GM12878 (cell line): ENCODE results near the gene STK35. TPM values are rescaled to one million over a fixed set of nuclear protein-coding genes. Genes with fewer than 3 reads are reported as not detected.

ENCODE experiments used
- ATAC-seq: fragments of 200-7000 bp; cut with Tn5 transposase; 3 replicates; pipeline ENCODE4 v1.9.1; 2020; ENCODE audit warnings: mild to moderate bottlenecking, moderate library complexity
- BruUV-seq: library from RNA; stranded (reverse); fragments of 400-500 nt; replicated peaks from 2 replicates; lab custom pipeline; 2021; lab: Mats Ljungman, UMichigan
- CTCF ChIA-PET: fragments of 300-600 bp; sonication (Branson Sonifier 250); formaldehyde crosslinking; extraction: SDS; loops from one replicate; lab custom pipeline; 2021; ENCODE audit warnings: inconsistent platforms; lab: Yijun Ruan, JAX
- POLR2A ChIA-PET: fragments of 350-600 bp; formaldehyde crosslinking; extraction: SDS; loops from one replicate; lab custom pipeline; 2021; ENCODE audit warnings: inconsistent platforms; lab: Charles Lee
- RAD21 ChIA-PET: fragments of 300-600 bp; sonication (Branson Sonifier 250); formaldehyde crosslinking; loops from one replicate; lab custom pipeline; 2023; ENCODE audit warnings: antibody characterized with exemption; ENCODE audit not compliant: unreplicated experiment; lab: Charles Lee
- SMC1A ChIA-PET: fragments of 300-600 bp; sonication (Branson Sonifier 250); formaldehyde crosslinking; loops from one replicate; lab custom pipeline; 2023; ENCODE audit not compliant: unreplicated experiment, uncharacterized antibody; lab: Charles Lee
- DNase-seq: peaks from one replicate; pipeline ENCODE4 v3.0.0-alpha.2; 2011; ENCODE audit warnings: low read depth, low spot score
- FAIRE-seq: peaks from 3 replicates; lab custom pipeline; 2011; peaks lifted over from hg19 to GRCh38; lab: Jason Lieb, UNC
- H2AFZ ChIP-seq: 2 replicates; pipeline ENCODE4 v1.6.0; 2011; ENCODE audit warnings: low read depth, low read length, control low read depth; ENCODE audit not compliant: control insufficient read depth
- H3K27ac ChIP-seq: 2 replicates; pipeline ENCODE4 v1.5.1; 2011; ENCODE audit warnings: control low read depth; ENCODE audit not compliant: control insufficient read depth, insufficient read depth
- H3K27me3 ChIP-seq, 2 experiments: replicated peaks in 1 of 2; 2 replicates each; pipeline versions ENCODE4 v1.6.0 to v1.6.1; 2011; ENCODE audit warnings: low read length in 1 of 2; ENCODE audit not compliant: control insufficient read depth in 2 of 2, insufficient read depth in 2 of 2
- H3K36me3 ChIP-seq, 2 experiments: 2 replicates each; pipeline ENCODE4 v1.5.1; 2011; ENCODE audit warnings: low read length in 1 of 2; ENCODE audit not compliant: control insufficient read depth in 2 of 2, insufficient read depth in 2 of 2
- H3K4me1 ChIP-seq: 2 replicates; pipeline ENCODE4 v1.6.1; 2011; ENCODE audit warnings: mild to moderate bottlenecking, low read length, moderate library complexity, mixed read lengths; ENCODE audit not compliant: control insufficient read depth, insufficient read depth
- H3K4me2 ChIP-seq: 2 replicates; pipeline ENCODE4 v1.6.0; 2011; ENCODE audit warnings: control low read depth; ENCODE audit not compliant: control insufficient read depth, insufficient read depth
- H3K4me3 ChIP-seq: fragments of 200-600 bp; sonication (generic); 2 replicates; pipeline ENCODE4 v1.5.1; 2016
- H3K79me2 ChIP-seq: 2 replicates; pipeline ENCODE4 v1.6.0; 2011; ENCODE audit warnings: low read length; ENCODE audit not compliant: control insufficient read depth, insufficient read depth
- H3K9ac ChIP-seq: 2 replicates; pipeline ENCODE4 v1.8.0; 2011; ENCODE audit warnings: low read length, control low read depth, mixed read lengths; ENCODE audit not compliant: control insufficient read depth, insufficient read depth
- H3K9me3 ChIP-seq: replicated peaks from 3 replicates; pipeline ENCODE4 v1.5.1; 2011; ENCODE audit warnings: mild to moderate bottlenecking, low read length; ENCODE audit not compliant: control insufficient read depth, insufficient read depth
- H4K20me1 ChIP-seq: 2 replicates; pipeline ENCODE4 v1.6.0; 2011; ENCODE audit not compliant: control insufficient read depth, insufficient read depth
- CBX3 ChIP-seq: fragments of 200-600 bp; sonication (generic); IDR thresholded peaks from 2 replicates; pipeline ENCODE4 v1.6.1; 2016; ENCODE audit warnings: low read depth, borderline replicate concordance
- CEBPB ChIP-seq, 2 experiments: fragments of 150-350 bp in 1 of 2; IDR thresholded peaks; 2 replicates each; pipeline ENCODE4 v1.6.1; 2012 to 2014; ENCODE audit warnings: low read depth in 2 of 2, low read length in 2 of 2, borderline replicate concordance in 1 of 2, inconsistent platforms in 1 of 2
- CHD1 ChIP-seq: IDR thresholded peaks from 2 replicates; pipeline ENCODE4 v1.6.1; 2012; ENCODE audit warnings: low read depth, low read length, improper control_type of control experiment
- IRF3 ChIP-seq: fragments of 450-650 bp; IDR thresholded peaks from 2 replicates; pipeline ENCODE4 v1.6.1; 2014; ENCODE audit warnings: mild to moderate bottlenecking
- RCOR1 ChIP-seq: conservative IDR thresholded peaks from 2 replicates; pipeline ENCODE4 v1.6.1; 2012; ENCODE audit warnings: low read depth, low read length, improper control_type of control experiment
- SIN3A ChIP-seq: IDR thresholded peaks from 2 replicates; pipeline ENCODE4 v1.6.1; 2012; ENCODE audit warnings: low read depth, low read length, improper control_type of control experiment
- SP1 ChIP-seq: IDR thresholded peaks from one replicate; pipeline ENCODE4 v1.6.1; 2011; ENCODE audit warnings: low read depth, low read length
- YY1 ChIP-seq: IDR thresholded peaks from 2 replicates; pipeline ENCODE4 v1.6.1; 2011; ENCODE audit warnings: low read depth, mild to moderate bottlenecking, low read length
- ZNF217 ChIP-seq: fragments of 450-650 bp; IDR thresholded peaks from 2 replicates; pipeline ENCODE4 v1.6.1; 2017; ENCODE audit warnings: antibody characterized with exemption, mild to moderate bottlenecking
- ZNF274 ChIP-seq: IDR thresholded peaks from one replicate; pipeline ENCODE4 v1.8.0; 2011; ENCODE audit not compliant: insufficient read length, insufficient read depth
- ZNF622 ChIP-seq: fragments of 450-650 bp; IDR thresholded peaks from 2 replicates; pipeline ENCODE4 v1.6.1; 2017; ENCODE audit warnings: mild to moderate bottlenecking, inconsistent platforms
- ZSCAN29 ChIP-seq: fragments of 450-650 bp; IDR thresholded peaks from 2 replicates; pipeline ENCODE4 v1.6.1; 2017; ENCODE audit warnings: mild to moderate bottlenecking, moderate library complexity
- WGBS: methylation state at CpG from one replicate; pipeline ENCODE4 v1.1.6; 2016; ENCODE audit warnings: low lambda C conversion rate; ENCODE audit not compliant: insufficient replicate concordance, insufficient coverage; ENCODE audit errors: missing lambda C conversion rate; 5-methylcytosine and 5-hydroxymethylcytosine counted together
- in situ Hi-C: fragments of 300-500 bp; cut with MboI; formaldehyde crosslinking; loops from 9 replicates; pipeline ENCODE4 v1.14.3; 2018; ENCODE audit warnings: mixed read lengths
- intact Hi-C: fragments of 100-400 bp; cut with micrococcal nuclease; formaldehyde crosslinking; loops from one replicate; pipeline ENCODE4 v1.14.2; 2022; ENCODE audit not compliant: unreplicated experiment
- polyA plus RNA-seq, 11 experiments: library from polyadenylated mRNA; depleted of rRNA in 4 of 11; unstranded in 6 of 11; stranded (reverse) in 5 of 11; fragments of >200 nt; fragmentation: Nextera tagmentation in 4 of 11; fragmentation: Illumina TruSeq in 1 of 11; extraction: Ambion mirVana in 4 of 11; extraction: Trizol in 1 of 11; gene quantifications; 1 replicate in 1 of 11; 2 replicates in 10 of 11; pipeline versions ENCODE4 v1.2.1 to v1.2.3, GENCODE V29; 2011 to 2016; ENCODE audit warnings: inconsistent platforms in 2 of 11, missing spikeins in 2 of 11, low read depth in 1 of 11
- total RNA-seq, 4 experiments: library from RNA; depleted of rRNA in 3 of 4; stranded (reverse); fragments of >200 nt in 3 of 4; fragmentation: Illumina TruSeq in 1 of 4; extraction: Trizol in 1 of 4; gene quantifications; 2 replicates each; pipeline versions ENCODE4 v1.2.1 to v1.2.3, GENCODE V29; 2013 to 2021
- TF ChIP-seq, protein P1 (sequence below): fragments of 450-650 bp; formaldehyde crosslinking; IDR thresholded peaks from 2 replicates; pipeline ENCODE4 v1.5.0; 2022; ENCODE audit warnings: mild to moderate bottlenecking, missing genetic modification characterization
- TF ChIP-seq, protein P2 (sequence below): IDR thresholded peaks from 2 replicates; pipeline ENCODE4 v1.6.1; 2011; ENCODE audit warnings: borderline replicate concordance, low read depth, mild to moderate bottlenecking, moderate library complexity, low read length; ENCODE audit not compliant: insufficient read depth, poor library complexity, severe bottlenecking

STK35 gene
- total and polyA plus RNA-seq, 10 of the 15 experiments (the other 5 are each of a cell fraction or from before 2014, with no cell fraction given): 2.9 to 19.4 (median 9.6) TPM

GRCh38 chr20:2088891-2089290 lies 12.7 kb upstream of the STK35 start (continued):
- TF ChIP-seq YY1 (no peak), ZNF274 (no peak), ZNF622 (no peak), CHD1 (no peak)
- TF ChIP-seq, protein P1, sequence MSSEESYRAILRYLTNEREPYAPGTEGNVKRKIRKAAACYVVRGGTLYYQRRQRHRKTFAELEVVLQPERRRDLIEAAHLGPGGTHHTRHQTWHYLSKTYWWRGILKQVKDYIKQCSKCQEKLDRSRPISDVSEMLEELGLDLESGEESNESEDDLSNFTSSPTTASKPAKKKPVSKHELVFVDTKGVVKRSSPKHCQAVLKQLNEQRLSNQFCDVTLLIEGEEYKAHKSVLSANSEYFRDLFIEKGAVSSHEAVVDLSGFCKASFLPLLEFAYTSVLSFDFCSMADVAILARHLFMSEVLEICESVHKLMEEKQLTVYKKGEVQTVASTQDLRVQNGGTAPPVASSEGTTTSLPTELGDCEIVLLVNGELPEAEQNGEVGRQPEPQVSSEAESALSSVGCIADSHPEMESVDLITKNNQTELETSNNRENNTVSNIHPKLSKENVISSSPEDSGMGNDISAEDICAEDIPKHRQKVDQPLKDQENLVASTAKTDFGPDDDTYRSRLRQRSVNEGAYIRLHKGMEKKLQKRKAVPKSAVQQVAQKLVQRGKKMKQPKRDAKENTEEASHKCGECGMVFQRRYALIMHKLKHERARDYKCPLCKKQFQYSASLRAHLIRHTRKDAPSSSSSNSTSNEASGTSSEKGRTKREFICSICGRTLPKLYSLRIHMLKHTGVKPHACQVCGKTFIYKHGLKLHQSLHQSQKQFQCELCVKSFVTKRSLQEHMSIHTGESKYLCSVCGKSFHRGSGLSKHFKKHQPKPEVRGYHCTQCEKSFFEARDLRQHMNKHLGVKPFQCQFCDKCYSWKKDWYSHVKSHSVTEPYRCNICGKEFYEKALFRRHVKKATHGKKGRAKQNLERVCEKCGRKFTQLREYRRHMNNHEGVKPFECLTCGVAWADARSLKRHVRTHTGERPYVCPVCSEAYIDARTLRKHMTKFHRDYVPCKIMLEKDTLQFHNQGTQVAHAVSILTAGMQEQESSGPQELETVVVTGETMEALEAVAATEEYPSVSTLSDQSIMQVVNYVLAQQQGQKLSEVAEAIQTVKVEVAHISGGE (CRISPR knock-in tag): no peak
- TF ChIP-seq, all 136 proteins: peak for 0

GRCh38 chr20:2089447-2089846 lies 12.2 kb upstream of the STK35 start:
- Histone ChIP-seq H4K20me1 (no peaks in the 10 kb centered on the region), H3K9ac (no peak overlapping the region), H3K79me2 (no peaks in the 10 kb centered on the region), H2AFZ (no peak overlapping the region), H3K9me3 (no peaks in the 10 kb centered on the region), H3K4me1 (no peaks in the 10 kb centered on the region; the same call in 1 of the 2 replicates), H3K4me3 (no peak overlapping the region)
- ChIA-PET RAD21 (no interaction called here), POLR2A (no interaction called here), SMC1A (no interaction called here), CTCF (no interaction called here)
- DNase-seq (no peak), ATAC-seq (no peak), FAIRE-seq (no peak)
- in situ Hi-C loops (no loop called here), intact Hi-C loops (no loop called here)
- WGBS: 45% methylated on average over 5 of the region's 5 CpGs
- no TSS peak for BruUV-seq
- TF ChIP-seq ZNF217 (no peak), SP1 (no peak), ZSCAN29 (no peak), IRF3 (no peak), CEBPB (IDR thresholded peaks at IDR 0.05; ENCODE audit: borderline replicate concordance in 1 of 2, low read depth in 2 of 2, low read length in 2 of 2) (no peak), SIN3A (no peak), CBX3 (no peak), RCOR1 (no peak)
- TF ChIP-seq, protein P2, sequence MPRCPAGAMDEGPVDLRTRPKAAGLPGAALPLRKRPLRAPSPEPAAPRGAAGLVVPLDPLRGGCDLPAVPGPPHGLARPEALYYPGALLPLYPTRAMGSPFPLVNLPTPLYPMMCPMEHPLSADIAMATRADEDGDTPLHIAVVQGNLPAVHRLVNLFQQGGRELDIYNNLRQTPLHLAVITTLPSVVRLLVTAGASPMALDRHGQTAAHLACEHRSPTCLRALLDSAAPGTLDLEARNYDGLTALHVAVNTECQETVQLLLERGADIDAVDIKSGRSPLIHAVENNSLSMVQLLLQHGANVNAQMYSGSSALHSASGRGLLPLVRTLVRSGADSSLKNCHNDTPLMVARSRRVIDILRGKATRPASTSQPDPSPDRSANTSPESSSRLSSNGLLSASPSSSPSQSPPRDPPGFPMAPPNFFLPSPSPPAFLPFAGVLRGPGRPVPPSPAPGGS: no peak
- TF ChIP-seq, all 136 proteins: peak for 0
- H3K27ac ChIP-seq: no peak overlapping the region
- H3K36me3 ChIP-seq: no peaks in the 10 kb centered on the region
- H3K27me3 ChIP-seq: peaks cover 1 to 3% of the 10 kb centered on the region in 2 experiments; a peak in 2 of 4 replicates
- H3K4me2 ChIP-seq: no peak overlapping the region
